ENCODE measurements around the gene LPAR5. TPM values are rescaled to one million over a fixed set of nuclear protein-coding genes. Genes with fewer than 3 reads are reported as not detected.

LPAR5 gene
- polyA plus RNA-seq, 1 of the 3 experiments (the other 2 are of a cell fraction) = 0.03 TPM

DNA sequence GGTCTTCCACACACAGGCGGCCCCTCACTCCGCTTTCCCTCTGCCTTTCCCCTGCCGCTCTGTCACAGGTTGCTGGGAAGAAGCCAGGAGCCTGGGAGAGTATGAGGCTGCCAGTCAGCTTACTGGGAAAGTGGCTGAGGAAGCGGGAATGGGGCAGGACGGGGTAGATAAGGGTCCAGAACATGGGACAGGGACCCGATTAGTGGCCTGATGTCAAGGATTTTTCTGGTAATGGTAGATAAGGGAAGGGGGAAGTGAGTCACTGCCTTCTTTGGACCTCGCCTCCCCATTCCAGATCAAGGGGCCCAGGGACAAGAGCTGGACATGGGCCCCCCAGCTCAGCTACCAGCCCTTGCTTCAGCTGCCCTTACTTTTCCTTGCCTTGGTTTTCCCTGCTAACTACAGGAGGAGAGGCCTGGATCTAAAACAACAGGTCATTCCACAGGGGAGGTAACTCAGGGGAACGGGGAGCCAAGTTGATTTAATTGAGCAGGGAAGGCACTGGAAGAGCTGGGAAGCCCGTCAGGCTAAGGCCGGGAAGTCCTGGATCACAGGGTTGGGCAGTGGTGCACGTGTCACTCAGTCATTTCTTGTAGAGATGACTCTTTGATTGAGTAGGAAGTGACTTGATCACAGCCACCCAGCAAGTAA, 3.5 kb upstream of the LPAR5 start:
- CTCF ChIA-PET = interaction anchor here (2.2 kb wide), 1 partner anchor 19 kb away, joined by 5 read pairs; no protein-coding TSS in a partner anchor

DNA sequence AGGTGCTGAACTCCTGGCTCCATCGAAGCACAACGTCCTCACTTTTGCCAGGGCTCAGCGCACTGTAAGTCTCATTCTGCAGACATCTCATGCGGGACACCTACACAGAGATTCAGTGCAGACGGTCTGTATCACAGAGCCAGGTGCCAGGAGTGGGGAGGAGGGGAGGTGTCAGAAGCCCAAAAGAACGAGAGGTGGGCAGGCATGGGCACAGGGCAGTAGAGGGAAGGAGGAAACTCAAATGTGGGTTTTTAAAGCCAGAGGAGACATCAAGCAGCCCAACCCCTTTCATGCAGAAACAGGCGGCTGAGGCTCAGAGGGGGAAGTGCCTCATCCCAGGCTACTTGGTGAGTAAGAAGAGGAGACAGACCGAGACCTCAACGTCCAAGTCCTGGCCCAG, 2.5 kb upstream of the LPAR5 start:
- WGBS (ENCODE audit: low lambda C conversion rate) = 90% methylated on average over 9 of the region's 9 CpGs
- no peak for DNase-seq
- Histone ChIP-seq H3K27ac (ENCODE audit: low read depth in 2 of 2, low read length in 1 of 2) (no peak overlapping the region), H3K9me2 (no peaks in the 10 kb centered on the region), H2AFZ (ENCODE audit: low read depth) (no peak overlapping the region), H3K79me2 (ENCODE audit: insufficient read depth) (no peaks in the 10 kb centered on the region), H3K4me3 (ENCODE audit: low read depth in 2 of 2, low read length in 1 of 2) (no peak overlapping the region), H4K20me1 (ENCODE audit: insufficient read depth) (no peaks in the 10 kb centered on the region), H3K4me2 (no peak overlapping the region), H3K27me3 (ENCODE audit: insufficient read depth) (no peaks in the 10 kb centered on the region), H3K9me3 (no peaks in the 10 kb centered on the region), H3K36me3 (replicated peaks in 1 of 2; ENCODE audit: control insufficient read depth in 1 of 2, insufficient read depth in 2 of 2, low read length in 1 of 2) (no peaks in the 10 kb centered on the region), H3K4me1 (ENCODE audit: control insufficient read depth in 1 of 2, insufficient read depth in 2 of 2, low read depth in 1 of 2, low read length in 1 of 2) (peaks cover 0 to 16% of the 10 kb centered on the region in 2 experiments; a peak in 1 of 4 replicates), H3K9ac (no peak overlapping the region), H3F3A (replicated peaks; ENCODE audit: insufficient read depth) (no peaks in the 10 kb centered on the region)
- no peak for TF ChIP-seq CHD2 (IDR thresholded peaks at IDR 0.05; ENCODE audit: low read length, partially characterized antibody)
- TF ChIP-seq RCOR1 (IDR thresholded peaks at IDR 0.05; ENCODE audit: low read length) = no peak
- TF ChIP-seq GABPA (IDR thresholded peaks at IDR 0.05; ENCODE audit: low read depth) = no peak
- TF ChIP-seq SMC3 (IDR thresholded peaks at IDR 0.05; ENCODE audit: low read depth, low read length) = no peak
- TF ChIP-seq, protein P1, sequence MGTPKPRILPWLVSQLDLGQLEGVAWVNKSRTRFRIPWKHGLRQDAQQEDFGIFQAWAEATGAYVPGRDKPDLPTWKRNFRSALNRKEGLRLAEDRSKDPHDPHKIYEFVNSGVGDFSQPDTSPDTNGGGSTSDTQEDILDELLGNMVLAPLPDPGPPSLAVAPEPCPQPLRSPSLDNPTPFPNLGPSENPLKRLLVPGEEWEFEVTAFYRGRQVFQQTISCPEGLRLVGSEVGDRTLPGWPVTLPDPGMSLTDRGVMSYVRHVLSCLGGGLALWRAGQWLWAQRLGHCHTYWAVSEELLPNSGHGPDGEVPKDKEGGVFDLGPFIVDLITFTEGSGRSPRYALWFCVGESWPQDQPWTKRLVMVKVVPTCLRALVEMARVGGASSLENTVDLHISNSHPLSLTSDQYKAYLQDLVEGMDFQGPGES (IDR thresholded peaks at IDR 0.05; ENCODE audit: low read depth, low read length) = no peak
- TF ChIP-seq TCF12 (IDR thresholded peaks at IDR 0.05) = no peak
- TF ChIP-seq, protein P2, sequence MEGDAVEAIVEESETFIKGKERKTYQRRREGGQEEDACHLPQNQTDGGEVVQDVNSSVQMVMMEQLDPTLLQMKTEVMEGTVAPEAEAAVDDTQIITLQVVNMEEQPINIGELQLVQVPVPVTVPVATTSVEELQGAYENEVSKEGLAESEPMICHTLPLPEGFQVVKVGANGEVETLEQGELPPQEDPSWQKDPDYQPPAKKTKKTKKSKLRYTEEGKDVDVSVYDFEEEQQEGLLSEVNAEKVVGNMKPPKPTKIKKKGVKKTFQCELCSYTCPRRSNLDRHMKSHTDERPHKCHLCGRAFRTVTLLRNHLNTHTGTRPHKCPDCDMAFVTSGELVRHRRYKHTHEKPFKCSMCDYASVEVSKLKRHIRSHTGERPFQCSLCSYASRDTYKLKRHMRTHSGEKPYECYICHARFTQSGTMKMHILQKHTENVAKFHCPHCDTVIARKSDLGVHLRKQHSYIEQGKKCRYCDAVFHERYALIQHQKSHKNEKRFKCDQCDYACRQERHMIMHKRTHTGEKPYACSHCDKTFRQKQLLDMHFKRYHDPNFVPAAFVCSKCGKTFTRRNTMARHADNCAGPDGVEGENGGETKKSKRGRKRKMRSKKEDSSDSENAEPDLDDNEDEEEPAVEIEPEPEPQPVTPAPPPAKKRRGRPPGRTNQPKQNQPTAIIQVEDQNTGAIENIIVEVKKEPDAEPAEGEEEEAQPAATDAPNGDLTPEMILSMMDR (IDR thresholded peaks at IDR 0.05) = no peak
- CTCF ChIA-PET = no interaction called here
- POLR2A ChIA-PET = no interaction called here

More for the DNA sequence above, 3.5 kb upstream of the LPAR5 start:
- POLR2A ChIA-PET = no interaction called here
- H3K4me3 ChIP-seq (ENCODE audit: low read depth in 2 of 2, low read length in 1 of 2) = no peak overlapping the region
- H3K9me3 ChIP-seq = no peaks in the 10 kb centered on the region
- H3K27me3 ChIP-seq (ENCODE audit: insufficient read depth) = no peaks in the 10 kb centered on the region
- H3K9me2 ChIP-seq = no peaks in the 10 kb centered on the region
- no peak overlapping the region for H3K4me2 ChIP-seq
- no peak overlapping the region for H3K27ac ChIP-seq (ENCODE audit: low read depth in 2 of 2, low read length in 1 of 2)
- no peaks in the 10 kb centered on the region for H3K79me2 ChIP-seq (ENCODE audit: insufficient read depth)
- H3K4me1 ChIP-seq (ENCODE audit: control insufficient read depth in 1 of 2, insufficient read depth in 2 of 2, low read depth in 1 of 2, low read length in 1 of 2) = peaks cover 0 to 16% of the 10 kb centered on the region in 2 experiments; a peak in 1 of 4 replicates
- no peaks in the 10 kb centered on the region for H3F3A ChIP-seq (replicated peaks; ENCODE audit: insufficient read depth)
- no peak overlapping the region for H2AFZ ChIP-seq (ENCODE audit: low read depth)
- H4K20me1 ChIP-seq (ENCODE audit: insufficient read depth) = no peaks in the 10 kb centered on the region
- TF ChIP-seq GABPA (IDR thresholded peaks at IDR 0.05; ENCODE audit: low read depth) (no peak), TEAD4 (IDR thresholded peaks at IDR 0.05; ENCODE audit: borderline replicate concordance, insufficient read depth) (no peak), RCOR1 (IDR thresholded peaks at IDR 0.05; ENCODE audit: low read length) (no peak)
- peak; percentile 8 for DNase-seq
- H3K9ac ChIP-seq = no peak overlapping the region
- H3K36me3 ChIP-seq (replicated peaks in 1 of 2; ENCODE audit: control insufficient read depth in 1 of 2, insufficient read depth in 2 of 2, low read length in 1 of 2) = no peaks in the 10 kb centered on the region
- WGBS (ENCODE audit: low lambda C conversion rate) = 69% methylated on average over 11 of the region's 11 CpGs
